AG20443 (cell line): ENCODE measurements around the gene SLC16A12.
A peak's percentile ranks its signal among the peaks of the same experiment; 100 is the strongest.
"Not testable (repeated sequence)": the region's sequence is repeated elsewhere in the genome, so short reads cannot be mapped to it uniquely, and the experiment has no call there.

Source experiments
- DNase-seq: peaks from one replicate; pipeline ENCODE4 v3.0.0; 2012; ENCODE audit warnings: low spot score, mixed read lengths

Gene SLC16A12

DNA sequence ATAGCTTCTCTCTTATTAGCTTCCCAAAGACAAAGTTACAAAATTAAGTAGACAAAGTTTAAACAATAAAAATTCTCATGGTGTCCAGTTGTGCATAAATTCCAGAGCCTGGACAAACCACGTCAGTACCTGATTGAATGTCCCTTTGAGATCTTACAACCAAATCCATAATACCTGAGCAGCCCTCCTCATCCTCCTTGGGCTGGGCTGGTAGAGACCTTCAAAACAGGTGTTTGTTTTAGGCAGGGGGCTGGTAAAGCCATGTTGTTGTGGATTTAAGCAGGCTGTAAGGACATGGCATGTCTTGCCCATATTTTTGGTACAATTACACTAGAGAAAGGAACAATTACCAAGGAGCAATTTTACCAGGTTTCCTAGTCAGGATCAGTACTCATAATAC is 118.9 kb downstream of the SLC16A12 start:
- DNase-seq: no peak

DNA sequence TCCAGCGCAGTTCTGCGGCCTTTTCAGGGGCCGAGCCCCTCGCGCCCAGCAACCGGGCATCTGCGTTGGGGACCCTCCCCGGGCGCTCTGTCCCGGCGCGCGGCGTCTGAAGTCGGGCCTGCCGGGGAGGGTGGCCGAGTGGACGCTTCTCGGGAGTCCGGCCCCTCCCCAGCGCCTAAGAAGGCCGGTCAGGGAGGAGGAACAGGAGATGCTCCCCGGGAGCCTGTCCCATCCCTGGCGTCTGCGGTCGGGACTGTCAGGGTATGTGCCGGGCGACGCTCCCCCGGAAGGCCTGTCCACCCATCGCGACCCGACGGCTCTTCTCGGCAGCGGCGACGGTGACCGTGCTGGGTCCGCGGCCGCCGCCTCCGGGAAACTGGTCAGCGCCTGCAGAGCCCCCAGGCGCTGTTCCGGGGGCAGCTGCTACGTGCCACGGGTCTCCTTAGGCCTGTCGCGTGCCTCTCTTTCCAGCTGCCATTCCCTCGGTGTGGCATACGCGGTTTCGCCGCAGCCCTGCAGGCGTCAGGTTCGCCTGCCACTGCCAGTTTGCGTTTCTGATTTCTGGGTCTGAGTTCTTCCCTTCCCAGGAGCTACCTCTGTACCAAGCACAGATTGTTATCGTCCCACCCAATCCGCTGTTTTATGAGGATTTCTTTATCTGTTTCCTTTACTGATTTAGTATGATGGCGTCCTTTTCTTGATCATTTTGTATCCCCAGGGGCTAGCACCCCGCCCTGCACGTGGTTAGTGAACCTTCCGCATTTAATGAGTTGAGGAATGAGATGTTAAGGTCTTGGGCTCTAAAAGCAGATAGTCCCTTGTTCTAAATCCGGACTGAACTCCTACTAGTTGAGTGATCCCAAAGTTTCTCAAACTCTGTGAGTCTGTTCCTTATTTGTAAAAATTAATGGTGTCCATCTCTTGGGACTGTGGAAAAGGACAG is 120.2 kb downstream of the SLC16A12 start:
- peak; percentile 69 for DNase-seq

DNA sequence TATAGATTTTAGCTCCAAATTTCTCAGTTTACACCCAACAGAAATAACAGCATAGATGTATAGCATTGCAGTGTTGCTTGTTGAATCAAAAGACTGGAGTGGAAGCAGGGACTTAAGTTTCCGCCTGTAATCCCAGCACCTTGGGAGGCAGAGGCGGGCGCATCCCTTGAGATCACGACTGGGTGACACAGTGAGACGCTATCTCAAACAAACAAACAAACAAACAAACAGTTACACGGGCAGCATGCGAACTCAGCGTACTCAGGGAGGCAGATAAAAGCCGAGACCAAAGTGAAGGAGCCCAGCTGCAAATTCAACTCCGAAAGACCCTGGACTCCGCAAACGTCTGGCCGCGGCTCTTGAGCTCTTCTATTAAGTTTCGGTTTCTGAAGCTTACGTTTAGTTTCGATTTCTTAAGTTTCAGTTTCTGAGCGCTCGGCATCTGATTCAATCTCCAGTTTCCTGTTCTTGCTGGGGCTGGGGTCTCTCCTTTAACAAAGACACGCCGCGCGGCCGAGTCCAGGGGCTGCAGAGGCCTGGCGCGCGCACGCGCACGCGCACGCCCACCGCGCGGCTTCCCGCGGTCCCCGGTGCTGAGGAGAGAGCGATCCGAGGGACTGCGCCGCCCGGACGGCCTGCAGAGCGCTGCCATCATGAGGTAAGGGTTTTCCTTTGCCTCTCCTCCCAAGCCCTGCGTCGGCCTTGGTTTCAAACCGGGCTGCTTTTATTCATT is 121.1 kb downstream of the SLC16A12 start, which contains the start of gene IFIT5:
TSS of gene IFIT5 (plus strand) at position 423 of the 733 bp plus-strand sequence. CDS start at position 654, 231 bp downstream.
- DNase-seq: peak; percentile 91

DNA sequence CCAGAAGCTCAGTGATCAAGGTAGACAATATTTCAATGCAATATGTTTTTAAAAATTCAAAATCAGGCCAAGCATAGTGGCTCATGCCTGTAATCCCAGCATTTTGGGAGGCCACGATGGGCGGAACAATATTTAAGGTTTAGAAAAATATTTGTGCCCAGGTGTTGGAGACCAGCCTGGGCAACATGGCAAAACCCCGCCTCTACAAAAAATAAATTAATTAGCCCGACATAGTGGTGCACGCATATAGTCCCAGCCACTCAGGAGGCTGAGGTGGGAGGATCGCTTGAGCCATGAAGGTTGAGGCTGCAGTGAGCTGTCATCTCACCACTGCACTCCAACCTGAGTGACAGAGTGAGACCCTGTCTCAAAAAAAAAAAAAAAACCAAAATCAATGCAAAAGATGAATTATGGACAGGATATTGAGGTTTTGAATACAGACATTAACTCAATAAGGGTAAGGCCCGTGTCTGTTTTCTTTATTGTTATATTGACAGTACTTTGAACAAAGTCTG is 121.9 kb downstream of the SLC16A12 start:
- no peak for DNase-seq

DNA sequence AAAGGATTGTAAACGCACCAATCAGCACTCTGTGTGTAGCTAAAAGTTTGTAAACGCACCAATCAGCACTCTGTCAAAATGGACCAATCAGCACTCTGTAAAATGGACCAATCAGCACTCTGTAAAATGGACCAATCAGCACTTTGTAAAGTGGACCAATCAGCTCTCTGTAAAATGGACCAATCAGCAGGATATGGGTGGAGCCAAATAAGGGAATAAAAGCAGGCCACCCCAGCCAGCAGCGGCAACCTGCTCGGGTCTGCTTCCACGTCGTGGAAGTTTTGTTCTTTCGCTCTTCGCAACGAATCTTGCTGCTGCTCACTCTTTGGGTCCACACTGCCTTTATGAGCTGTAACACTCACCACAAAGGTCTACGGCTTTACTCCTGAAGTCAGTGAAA is 123.1 kb downstream of the SLC16A12 start:
- not testable (repeated sequence) for DNase-seq

DNA sequence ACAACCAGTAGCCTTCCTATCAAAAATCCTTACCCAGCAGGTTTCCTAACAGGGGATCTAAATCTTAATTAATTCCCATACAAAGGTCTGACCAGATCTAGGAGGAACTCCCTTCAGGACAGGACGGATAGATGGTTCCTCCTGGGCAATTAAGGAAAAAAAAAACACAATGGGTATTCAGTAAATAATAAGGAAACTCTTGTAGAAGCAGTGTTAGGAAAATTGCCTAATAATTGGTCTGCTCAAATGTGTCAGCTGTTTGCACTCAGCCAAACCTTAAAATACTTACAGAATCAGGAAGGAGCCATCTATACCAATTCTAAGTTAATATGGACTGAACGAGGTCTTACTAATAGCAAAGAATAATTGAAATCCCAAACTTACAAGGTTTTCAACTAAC is 124.3 kb downstream of the SLC16A12 start:
- not testable (repeated sequence) for DNase-seq

DNA sequence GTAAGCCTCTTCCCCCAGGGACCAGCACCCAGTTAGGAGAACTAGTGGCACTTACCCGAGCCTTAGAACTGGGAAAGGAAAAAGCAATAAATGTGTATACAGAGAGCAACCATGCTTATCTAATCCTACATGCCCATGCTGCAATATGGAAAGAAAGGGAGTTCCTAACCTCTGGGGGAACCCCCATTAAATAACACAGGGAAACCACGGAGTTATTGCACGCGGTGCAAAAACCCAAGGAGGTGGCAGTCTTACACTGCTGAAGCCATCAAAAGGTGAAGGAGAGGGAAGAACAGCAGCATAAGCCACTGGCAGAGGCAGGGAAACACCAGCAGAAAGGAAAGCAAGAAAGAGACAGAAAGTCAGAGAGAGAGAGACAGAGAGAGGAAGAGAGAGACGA is 124.8 kb downstream of the SLC16A12 start:
- DNase-seq: not testable (repeated sequence)

DNA sequence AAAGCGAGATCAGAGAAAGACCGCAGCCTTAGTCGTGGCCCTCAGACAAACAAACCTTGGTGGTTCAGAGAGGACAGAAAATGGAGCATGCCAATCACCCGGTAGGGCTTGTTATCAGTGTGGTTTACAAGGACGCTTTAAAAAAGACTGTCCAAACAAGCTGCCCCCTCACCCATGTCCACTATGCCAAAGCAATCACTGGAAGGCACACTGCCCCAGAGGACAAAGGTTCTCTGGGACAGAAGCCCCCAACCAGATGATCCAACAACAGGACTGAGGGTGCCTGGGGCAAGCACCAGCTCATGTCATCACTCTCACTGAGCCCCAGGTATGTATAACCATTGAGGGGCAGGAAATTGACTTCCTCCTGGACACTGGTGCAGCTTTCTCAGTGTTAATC is 126.1 kb downstream of the SLC16A12 start:
- DNase-seq: not testable (repeated sequence)

DNA sequence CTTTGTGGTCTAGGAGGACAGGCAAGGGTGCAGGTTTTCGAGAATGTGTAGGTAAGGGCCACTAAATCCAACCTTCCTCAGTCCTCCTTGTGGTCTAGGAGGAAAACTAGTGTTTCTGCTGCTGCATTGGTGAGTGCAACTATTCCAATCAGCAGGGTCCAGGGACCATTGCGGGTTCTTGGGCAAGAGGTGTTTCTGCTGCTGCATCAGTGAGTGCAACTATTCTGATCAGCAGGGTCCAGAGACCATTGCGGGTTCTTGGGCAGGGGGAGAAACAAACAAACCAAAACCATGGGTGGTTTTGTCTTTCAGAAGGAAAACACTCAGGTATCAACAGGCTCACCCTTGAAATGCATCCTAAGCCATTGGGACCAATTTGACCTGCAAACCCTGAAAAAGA is 127.6 kb downstream of the SLC16A12 start:
- not testable (repeated sequence) for DNase-seq

DNA sequence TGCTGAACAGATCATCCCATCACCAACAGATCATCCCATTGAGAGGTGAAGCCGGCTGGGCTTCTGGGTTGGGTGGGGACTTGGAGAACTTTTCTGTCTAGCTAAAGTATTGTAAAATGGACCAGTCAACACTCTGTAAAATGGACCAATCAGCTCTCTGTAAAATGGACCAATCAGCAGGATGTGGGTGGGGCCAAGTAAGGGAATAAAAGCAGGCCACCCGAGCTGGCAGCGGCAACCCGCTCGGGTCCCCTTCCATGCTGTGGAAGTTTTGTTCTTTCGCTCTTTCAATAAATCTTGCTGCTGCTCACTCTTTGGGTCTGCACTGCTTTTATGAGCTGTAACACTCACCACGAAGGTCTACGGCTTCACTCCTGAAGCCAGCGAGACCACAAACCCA is 129.2 kb downstream of the SLC16A12 start:
- DNase-seq: not testable (repeated sequence)

DNA sequence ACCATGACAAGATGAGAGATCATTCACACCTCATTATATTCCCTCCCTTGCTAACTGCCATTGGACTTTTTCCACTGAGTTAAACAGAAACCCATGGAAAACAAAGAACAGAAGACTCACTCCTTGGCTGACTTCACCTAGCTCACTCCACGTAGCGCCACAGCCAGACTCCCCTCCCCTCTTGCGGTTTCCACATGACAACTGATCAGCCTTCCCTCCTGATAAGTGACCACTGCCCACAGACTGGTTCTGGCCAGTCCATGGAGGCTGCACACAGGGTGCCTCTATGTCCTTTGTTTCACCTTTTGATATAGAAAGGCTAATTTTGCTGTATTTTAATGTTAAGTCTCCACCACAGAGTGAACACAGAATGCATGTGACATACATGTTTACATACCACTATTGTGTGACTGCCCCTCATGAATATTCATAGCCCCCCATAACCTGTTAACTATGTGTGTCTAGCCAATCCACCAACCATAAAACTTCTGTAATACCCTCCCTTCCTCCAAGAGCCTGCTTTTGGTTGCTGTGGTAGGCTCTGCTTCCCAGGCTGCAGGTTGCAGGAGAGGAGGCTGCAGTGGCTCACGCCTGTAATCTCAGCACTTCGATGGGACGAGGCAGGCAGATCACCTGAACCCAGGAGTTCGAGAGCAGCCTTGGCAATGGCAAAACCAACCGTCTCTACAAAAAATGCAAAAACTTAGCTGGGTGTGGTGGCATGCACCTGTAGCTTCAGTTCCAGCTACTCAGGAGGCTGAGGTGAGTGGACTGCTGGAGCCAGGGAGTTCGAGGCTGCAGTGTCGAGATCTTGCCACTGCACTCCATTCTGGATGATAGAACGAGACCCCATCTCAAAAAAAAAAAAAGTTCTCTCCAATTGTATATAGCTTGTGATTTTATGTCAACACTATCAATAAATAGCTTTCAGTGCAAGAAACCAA is 131.0 kb downstream of the SLC16A12 start:
- DNase-seq: no peak

DNA sequence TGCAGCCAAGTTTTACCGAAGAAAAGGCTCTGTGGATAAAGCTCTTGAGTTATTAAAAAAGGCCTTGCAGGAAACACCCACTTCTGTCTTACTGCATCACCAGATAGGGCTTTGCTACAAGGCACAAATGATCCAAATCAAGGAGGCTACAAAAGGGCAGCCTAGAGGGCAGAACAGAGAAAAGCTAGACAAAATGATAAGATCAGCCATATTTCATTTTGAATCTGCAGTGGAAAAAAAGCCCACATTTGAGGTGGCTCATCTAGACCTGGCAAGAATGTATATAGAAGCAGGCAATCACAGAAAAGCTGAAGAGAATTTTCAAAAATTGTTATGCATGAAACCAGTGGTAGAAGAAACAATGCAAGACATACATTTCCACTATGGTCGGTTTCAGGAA is 132.4 kb downstream of the SLC16A12 start:
- DNase-seq: no peak

DNA sequence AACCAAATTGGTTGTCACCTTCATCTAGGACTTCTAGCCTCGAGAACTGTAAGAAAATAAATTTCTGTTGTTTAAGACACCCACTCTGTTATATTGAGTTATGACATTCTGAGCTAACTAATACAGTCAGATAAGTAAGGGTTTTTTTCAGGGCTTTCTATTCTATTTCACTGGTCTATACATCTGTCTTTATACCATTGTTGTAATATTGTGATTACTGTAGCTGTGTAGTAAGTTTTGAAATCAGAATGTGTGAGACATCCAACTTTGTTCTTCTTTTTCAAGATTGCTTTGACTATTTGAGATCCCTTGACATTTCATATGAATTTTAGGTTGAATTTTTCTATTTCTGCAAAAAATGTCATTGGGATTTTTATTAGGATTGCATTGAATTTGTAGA is 135.4 kb downstream of the SLC16A12 start:
- DNase-seq: no peak

DNA sequence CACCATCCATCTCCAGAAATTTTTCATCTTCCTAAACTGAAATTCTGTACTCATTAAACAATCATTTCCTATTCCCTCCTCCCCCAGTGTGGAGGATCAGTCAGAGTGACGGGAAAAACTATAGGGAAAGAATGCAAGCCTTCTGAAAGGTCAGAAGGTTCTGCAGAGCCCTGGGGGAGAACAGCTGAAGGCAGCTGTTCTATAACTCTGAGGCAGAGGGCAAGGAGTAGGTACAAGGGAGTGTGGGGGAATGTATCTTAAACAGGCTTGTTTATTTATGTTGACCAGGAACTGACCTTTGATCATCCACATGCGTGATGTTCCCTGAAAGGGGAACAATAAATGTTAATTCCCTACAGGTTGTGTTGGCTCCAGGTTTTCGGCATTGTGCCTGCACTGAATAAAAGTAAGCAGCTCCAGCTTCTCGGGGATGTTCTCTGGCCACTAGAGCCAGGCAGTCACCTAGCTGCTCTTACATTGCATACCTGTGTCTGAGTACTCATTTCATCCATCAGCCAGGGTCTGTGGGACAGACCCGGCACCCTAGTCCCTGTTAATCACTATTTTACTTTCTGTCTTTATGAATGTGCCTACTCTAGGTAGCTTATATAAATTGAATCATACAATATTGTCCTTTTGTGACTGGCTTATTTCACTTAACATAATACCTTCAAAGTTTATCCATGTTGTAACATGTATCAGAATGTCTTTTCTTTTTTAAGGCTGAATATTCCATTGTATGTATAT is 137.2 kb downstream of the SLC16A12 start:
- no peak for DNase-seq

DNA sequence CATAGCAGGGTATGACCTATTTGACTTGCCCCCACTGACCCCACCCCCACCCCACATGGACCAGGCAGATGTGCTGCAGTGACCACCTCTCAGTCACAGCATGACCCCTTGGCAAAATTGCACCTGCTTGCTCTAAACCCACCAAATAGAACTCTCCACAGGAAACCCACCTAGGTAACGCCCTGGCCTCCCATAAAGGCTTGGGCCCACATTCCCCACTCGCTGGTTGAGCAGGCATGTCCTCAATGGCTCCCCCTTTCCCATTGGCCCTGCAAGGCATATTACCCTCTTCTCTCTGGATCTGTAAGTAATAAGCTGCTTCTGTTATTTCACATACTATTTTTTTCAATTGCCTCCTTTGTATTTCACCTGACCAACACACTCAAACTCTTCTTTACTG is 140.3 kb downstream of the SLC16A12 start:
- DNase-seq: no peak

DNA sequence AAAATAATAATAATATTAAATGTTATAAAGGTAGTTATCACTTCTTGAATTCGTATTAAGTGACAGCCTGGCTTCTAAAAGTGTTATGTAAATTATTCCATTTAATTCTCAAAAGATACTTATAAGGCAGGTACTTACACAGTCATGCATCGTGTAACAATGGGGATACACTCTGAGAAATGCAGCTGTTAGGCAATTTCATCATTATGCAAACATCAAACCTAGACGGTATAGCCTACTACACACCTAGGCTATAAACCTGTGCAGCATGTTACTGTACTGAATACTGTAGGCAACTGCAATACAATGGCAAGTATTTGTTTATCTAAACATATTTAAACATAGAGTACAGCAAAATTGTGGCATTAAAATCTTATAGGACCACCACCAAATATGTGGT is 141.5 kb downstream of the SLC16A12 start:
- DNase-seq: no peak

DNA sequence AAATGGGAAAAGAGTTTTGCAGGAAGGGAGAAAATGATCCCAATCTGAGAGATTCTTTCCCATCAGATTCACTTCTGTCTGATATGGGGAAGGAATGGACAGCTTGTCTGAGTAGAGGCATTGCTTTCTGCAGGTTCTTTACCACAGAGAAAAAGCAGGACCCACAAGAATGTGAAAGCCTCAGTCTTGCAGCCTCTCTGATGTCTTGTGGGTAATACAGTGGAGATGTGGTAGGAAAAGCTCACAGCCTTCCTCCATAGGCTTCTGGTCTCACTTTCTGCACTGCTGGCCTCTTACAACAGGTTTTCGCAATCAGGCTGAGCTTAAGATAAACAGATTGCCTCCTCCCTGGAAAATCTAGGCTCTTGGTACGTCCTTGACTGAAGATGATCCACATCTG is 142.4 kb downstream of the SLC16A12 start:
- DNase-seq: peak; percentile 70

DNA sequence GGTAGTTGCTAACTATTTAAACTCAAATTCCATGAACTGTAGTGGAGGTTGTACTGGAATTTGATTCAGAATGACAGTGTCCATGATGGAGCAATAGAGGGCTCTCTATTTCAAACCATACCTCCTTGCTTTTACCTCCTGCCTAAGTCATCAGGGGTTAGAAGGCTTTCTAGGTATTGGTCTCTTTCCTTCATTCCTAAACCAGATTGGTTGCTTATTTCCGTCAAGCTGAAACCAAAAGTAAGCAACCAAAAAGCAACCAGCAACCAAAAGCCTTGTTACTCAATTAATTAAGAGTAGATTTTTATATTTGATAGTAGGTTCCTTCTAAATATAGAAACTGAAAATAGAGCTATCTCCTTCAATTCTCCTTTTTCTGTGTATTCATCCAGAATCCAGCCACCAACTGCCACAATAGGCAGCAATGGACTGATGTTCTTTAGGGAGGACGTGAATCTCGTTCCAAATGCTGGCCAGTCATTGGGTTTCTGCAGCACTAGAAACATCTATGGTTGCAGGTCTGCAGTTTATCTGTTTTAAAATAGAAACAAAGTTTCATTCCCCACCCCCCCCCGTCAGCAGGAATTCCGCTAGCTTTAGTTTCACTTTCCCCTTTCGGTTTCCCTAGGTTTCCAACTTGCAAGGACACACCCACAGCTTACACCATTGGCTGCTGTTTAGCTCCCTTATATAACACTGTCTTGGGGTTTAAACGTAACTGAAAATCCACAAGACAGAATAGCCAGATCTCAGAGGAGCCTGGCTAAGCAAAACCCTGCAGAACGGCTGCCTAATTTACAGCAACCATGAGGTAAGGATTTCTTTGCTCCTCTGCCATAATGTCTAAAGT is 143.3 kb downstream of the SLC16A12 start, which contains the start of gene IFIT1:
TSS of gene IFIT1 (plus strand) at position 717 of the 850 bp plus-strand sequence. CDS start at position 807, 90 bp downstream.
- DNase-seq: peak; percentile 84

DNA sequence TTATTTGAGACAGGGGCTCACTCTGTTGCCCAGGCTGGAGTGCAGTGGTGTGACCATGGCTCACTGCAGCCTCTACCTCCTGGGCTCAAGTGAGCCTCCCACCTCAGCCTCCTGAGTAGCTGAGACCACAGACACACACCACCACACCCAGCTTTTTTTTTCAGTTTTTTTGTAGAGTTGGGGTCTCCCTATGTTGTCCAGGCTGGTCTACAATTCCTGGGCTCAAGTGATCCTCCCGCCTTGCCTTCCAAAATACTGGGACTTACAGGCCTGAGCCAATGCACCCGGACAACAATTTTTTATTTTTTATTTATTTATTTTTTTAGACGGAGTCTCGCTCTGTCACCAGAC is 144.2 kb downstream of the SLC16A12 start:
- not testable (repeated sequence) for DNase-seq
